Peyer's patch (tissue), 4 donors: ENCODE data around the gene PRDX5.

Experiments used
- CTCF ChIP-seq, 6 experiments: fragments of 450-650 bp in 4 of 6; fragments of 200-600 bp in 2 of 6; sonication (generic) in 1 of 6; IDR thresholded peaks; one replicate each; pipeline ENCODE4 v1.5.1; 2017 to 2019; ENCODE audit warnings: antibody characterized with exemption in 6 of 6, mild to moderate bottlenecking in 3 of 6, moderate library complexity in 1 of 6
- POLR2A ChIP-seq, 2 donors: fragments of 450-650 bp; IDR thresholded peaks; one replicate each; pipeline ENCODE4 v1.5.1; 2017; ENCODE audit warnings: antibody characterized with exemption in 2 of 2, mild to moderate bottlenecking in 2 of 2, moderate library complexity in 2 of 2

- no peak for TF ChIP-seq POLR2A (IDR thresholded peaks at IDR 0.05)
- no peak for TF ChIP-seq CTCF (IDR thresholded peaks at IDR 0.05)
These were observed 20.1 kb upstream of the PRDX5 start for GRCh38 chr11:64297699-64298358.
